Activated CD8-positive, alpha-beta memory T cell treated with anti-CD3 and anti-CD28 coated beads, Interleukin-2, amount 10 ng/mL, durations not matched to agents 7 days and 5 days (primary cell): ENCODE results near the gene SEMA3E. TPM values are rescaled to one million over a fixed set of nuclear protein-coding genes. Genes with fewer than 3 reads are reported as not detected.

Experiments used
- ATAC-seq: fragments of 150-1000 bp; cut with Tn5 transposase; one replicate; pipeline ENCODE4 v1.10.0; 2021; ENCODE audit warnings: moderate library complexity
- CTCF ChIA-PET: fragments of 350-600 bp; sonication (Branson Sonifier 250); formaldehyde crosslinking; loops from one replicate; lab custom pipeline; 2021; ENCODE audit warnings: antibody characterized with exemption; lab: Charles Lee
- DNase-seq: peaks from one replicate; pipeline ENCODE4 v3.0.0-alpha.2; 2020
- H3K27ac Mint-ChIP-seq: one replicate; pipeline ENCODE4 v1.8.0; 2021; ENCODE audit warnings: mild to moderate bottlenecking, mixed read lengths
- H3K27me3 Mint-ChIP-seq: one replicate; pipeline ENCODE4 v1.8.0; 2021; ENCODE audit warnings: mixed read lengths
- H3K36me3 Mint-ChIP-seq: one replicate; pipeline ENCODE4 v1.8.0; 2021; ENCODE audit warnings: mild to moderate bottlenecking, mixed read lengths
- H3K4me1 Mint-ChIP-seq: one replicate; pipeline ENCODE4 v1.8.0; 2021; ENCODE audit warnings: mixed read lengths
- H3K4me3 Mint-ChIP-seq: one replicate; pipeline ENCODE4 v1.8.0; 2021; ENCODE audit warnings: mild to moderate bottlenecking, moderate library complexity, mixed read lengths
- H3K9me3 Mint-ChIP-seq: one replicate; pipeline ENCODE4 v1.8.0; 2022; ENCODE audit warnings: low read depth, mixed read lengths
- total RNA-seq, 2 experiments: library from RNA; stranded (reverse); gene quantifications; one replicate each; pipeline ENCODE4 v1.2.3, GENCODE V29; 2021

The SEMA3E gene
- total RNA-seq, 2 experiments from 2014 or later, result not detected

DNA sequence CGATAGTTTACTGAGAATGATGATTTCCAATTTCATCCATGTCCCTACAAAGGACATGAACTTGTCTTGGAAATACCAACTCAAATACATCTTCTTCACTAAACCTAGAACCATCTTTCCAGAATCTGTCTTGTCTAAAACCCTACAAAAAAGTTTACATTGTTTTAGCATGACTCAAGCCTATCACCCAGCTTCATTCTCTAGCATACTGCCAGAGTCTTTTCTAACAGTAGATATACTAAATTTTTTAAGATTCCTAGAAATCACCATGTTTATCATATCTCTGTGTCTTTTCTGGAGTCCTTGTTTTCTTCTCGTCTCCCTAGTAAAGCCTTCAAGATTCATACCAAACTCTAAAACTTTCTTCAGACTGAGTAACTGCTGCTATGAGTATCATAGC is 129.7 kb downstream of the SEMA3E start:
- no peaks in the 10 kb centered on the region for H3K36me3 Mint-ChIP-seq
- CTCF ChIA-PET, result no interaction called here
- H3K4me1 Mint-ChIP-seq, result no peaks in the 10 kb centered on the region
- peaks cover 11% of the 10 kb centered on the region for H3K9me3 Mint-ChIP-seq
- DNase-seq, result no peak
- H3K27me3 Mint-ChIP-seq, result no peaks in the 10 kb centered on the region
- H3K4me3 Mint-ChIP-seq, result no peak overlapping the region
- ATAC-seq, result no peak
- H3K27ac Mint-ChIP-seq, result no peak overlapping the region

DNA sequence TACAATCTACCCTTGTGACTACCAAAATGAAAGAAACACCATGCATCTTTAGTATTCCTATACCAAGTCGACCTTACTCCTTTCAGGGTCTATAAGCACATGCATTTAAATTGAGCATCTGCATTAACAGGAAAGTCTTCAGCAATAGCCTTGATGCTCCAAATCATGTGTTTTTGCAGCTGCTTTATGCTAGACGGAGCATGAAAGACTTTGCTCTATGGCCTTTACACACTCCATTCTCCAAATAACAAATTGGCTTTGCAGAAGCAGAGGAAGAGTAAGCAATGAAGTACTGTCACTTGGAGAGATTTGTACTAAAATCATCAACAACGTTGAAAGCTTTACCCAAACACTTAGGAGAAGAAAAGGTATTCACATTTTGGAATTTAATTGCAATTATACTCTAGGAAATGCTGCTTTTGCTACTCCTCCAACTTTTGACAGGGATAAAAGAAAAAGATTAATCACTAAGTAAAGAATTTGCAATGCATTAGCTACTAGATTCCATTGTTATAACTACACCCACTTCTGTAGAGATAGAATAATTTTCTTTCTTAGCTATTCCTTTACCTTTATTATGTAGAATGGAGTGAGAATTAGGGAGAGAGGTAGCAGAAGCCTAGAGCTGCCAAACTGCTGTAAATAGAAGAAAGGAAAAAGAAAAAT is 131.8 kb downstream of the SEMA3E start:
- no peaks in the 10 kb centered on the region for H3K4me1 Mint-ChIP-seq
- peaks cover 8% of the 10 kb centered on the region for H3K9me3 Mint-ChIP-seq
- CTCF ChIA-PET, result no interaction called here
- no peak overlapping the region for H3K27ac Mint-ChIP-seq
- no peak for DNase-seq
- no peaks in the 10 kb centered on the region for H3K27me3 Mint-ChIP-seq
- no peaks in the 10 kb centered on the region for H3K36me3 Mint-ChIP-seq
- ATAC-seq, result no peak
- H3K4me3 Mint-ChIP-seq, result no peak overlapping the region

DNA sequence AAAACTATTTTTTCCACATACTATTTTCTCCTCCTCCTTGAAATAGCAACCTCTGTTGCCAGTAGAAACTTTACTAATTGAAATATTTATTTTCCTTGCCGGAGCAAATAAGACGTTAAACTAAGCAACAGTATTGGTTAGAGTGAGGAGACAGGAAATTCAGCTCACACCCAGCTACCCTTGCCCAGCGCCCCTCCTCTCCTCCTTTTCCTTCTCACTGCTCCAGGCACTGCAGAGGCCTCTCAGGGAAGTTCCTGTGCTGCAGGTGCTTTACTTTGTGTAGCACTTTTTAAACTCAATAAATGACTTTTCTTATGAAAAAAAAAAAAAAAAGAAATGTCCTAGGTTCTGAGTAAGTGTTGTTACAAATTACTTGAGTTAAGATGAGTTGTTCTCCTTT is 134.0 kb downstream of the SEMA3E start:
- ATAC-seq (no peak), DNase-seq (no peak)
- Mint-ChIP-seq H3K27ac (no peak overlapping the region), H3K9me3 (peaks cover 7% of the 10 kb centered on the region), H3K4me1 (no peaks in the 10 kb centered on the region), H3K4me3 (no peak overlapping the region), H3K36me3 (no peaks in the 10 kb centered on the region), H3K27me3 (no peaks in the 10 kb centered on the region)
- CTCF ChIA-PET, result no interaction called here

DNA sequence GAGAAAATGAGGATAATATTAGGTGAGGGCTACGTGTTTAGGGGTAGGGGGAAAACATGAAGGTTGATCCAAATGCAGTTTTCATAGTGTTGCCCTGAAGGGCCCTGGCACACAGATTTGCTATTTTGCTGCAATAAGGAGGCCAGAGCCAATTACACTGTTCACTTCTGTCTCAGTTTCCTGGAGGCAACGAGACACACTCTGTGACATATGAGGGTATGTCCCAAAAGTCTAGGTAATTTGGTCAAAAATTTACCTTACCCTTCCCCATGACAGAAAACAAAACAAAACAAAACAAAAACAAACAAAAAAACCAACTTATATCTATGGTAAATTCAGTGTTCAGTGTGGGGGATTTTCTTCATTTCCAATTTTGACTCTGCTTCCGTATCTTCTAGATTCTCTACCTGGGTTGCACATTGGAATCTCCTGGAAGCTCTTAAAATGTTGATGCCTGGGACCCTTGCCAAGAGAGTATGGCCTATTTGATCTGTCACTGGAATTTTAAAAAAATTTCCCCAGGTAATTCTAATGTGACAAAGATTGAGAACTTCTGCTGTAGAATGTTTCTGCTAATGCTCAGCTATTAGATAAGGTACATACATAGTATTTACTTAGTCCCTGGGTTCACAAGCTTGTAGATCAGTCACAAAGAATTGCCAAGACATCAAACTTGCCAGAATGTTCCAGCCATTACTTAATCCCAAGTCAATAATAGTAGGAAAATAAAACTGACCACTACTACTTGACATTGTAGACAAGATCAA is 139.5 kb downstream of the SEMA3E start:
- H3K36me3 Mint-ChIP-seq, result no peaks in the 10 kb centered on the region
- no peaks in the 10 kb centered on the region for H3K27me3 Mint-ChIP-seq
- CTCF ChIA-PET, result no interaction called here
- ATAC-seq (no peak), DNase-seq (no peak)
- no peak overlapping the region for H3K27ac Mint-ChIP-seq
- H3K4me1 Mint-ChIP-seq, result no peaks in the 10 kb centered on the region
- no peak overlapping the region for H3K4me3 Mint-ChIP-seq
- peaks cover 6% of the 10 kb centered on the region for H3K9me3 Mint-ChIP-seq

DNA sequence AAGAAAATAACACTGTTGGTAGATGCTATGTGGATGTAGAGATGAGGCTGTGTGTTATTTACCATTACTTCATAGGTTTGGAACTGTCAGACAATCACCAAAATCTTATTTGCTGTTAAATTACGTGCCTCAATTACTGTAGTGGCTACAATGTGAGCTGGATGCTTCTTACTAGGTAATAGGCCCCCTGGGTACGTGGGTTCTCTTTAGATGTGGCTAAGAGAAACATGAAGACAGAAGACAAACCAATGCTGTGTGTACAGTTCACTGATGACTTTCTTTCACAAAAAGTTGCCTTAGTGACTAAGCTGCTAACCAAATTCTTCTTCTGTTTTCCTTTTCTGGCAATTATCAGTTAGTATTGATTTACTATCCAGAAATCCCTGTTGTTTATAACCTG is 144.6 kb downstream of the SEMA3E start:
- ATAC-seq (no peak), DNase-seq (no peak)
- CTCF ChIA-PET, result no interaction called here
- Mint-ChIP-seq H3K4me1 (no peaks in the 10 kb centered on the region), H3K27ac (no peak overlapping the region), H3K9me3 (peaks cover 6% of the 10 kb centered on the region), H3K4me3 (no peak overlapping the region), H3K36me3 (no peaks in the 10 kb centered on the region), H3K27me3 (no peaks in the 10 kb centered on the region)

DNA sequence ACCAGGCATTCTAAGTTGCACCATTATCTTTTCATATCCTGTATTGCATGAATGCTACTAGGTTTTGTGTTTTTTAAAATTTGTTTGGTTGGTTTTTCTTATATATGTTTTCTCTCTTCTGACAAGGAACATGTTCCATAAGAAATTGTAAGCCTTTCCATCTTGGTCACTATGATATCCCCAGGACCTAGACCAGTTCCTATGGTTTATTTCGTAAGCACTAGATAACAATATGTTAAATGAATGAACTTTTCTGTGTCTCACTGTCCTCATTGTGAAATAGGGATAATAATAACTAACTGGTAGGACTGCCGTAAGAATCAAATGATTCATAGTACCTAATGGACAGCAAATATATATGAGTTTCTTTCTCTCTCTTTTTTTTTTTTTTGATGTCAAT is 146.3 kb downstream of the SEMA3E start:
- Mint-ChIP-seq H3K27ac (no peak overlapping the region), H3K27me3 (no peaks in the 10 kb centered on the region), H3K36me3 (no peaks in the 10 kb centered on the region), H3K4me1 (no peaks in the 10 kb centered on the region), H3K4me3 (no peak overlapping the region), H3K9me3 (peaks cover 6% of the 10 kb centered on the region)
- ATAC-seq (no peak), DNase-seq (no peak)
- CTCF ChIA-PET, result no interaction called here

DNA sequence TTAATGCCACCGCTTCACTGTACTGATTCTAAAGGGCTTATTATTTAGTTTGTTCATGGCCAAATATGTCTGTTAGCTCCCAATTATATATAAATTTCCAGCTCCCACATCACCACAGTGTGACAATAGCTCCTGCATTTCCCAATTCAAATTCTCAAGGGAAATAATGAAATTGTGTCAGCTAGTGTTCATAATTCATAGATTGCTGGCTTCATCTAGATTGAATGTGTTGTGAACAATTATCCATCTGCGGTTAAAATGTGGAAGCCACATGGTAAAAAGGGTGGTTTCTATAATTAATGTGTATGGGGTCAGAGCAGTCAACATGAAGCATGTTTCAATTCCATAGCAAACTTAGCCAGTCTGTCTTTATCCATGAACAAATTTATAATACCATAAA is 154.3 kb downstream of the SEMA3E start:
- Mint-ChIP-seq H3K4me1 (no peaks in the 10 kb centered on the region), H3K36me3 (no peaks in the 10 kb centered on the region), H3K9me3 (peaks cover 2% of the 10 kb centered on the region), H3K27ac (no peak overlapping the region), H3K27me3 (no peaks in the 10 kb centered on the region), H3K4me3 (no peak overlapping the region)
- ATAC-seq (no peak), DNase-seq (no peak)
- CTCF ChIA-PET, result no interaction called here

DNA sequence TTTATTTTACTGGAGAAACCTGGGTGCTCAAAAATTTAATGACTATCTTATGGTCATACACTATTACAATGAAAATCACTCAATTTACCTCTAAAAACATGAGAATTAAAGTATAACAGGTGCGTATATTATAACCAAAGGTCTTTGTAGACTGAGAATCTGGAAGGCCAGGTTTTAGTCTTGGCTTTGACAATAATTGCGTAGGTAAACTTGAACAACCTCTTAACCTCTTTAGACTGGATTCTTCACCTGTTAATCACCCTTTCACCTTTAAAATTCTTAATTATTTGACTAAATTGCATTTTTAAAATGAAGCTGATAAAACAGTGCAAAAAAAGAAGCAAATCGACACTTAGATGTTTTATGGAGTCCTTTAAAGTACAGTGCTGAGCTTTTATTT is 156.1 kb downstream of the SEMA3E start:
- ATAC-seq (no peak), DNase-seq (no peak)
- no peaks in the 10 kb centered on the region for H3K27me3 Mint-ChIP-seq
- no peak overlapping the region for H3K4me3 Mint-ChIP-seq
- H3K36me3 Mint-ChIP-seq, result no peaks in the 10 kb centered on the region
- no peaks in the 10 kb centered on the region for H3K4me1 Mint-ChIP-seq
- peaks cover 2% of the 10 kb centered on the region for H3K9me3 Mint-ChIP-seq
- CTCF ChIA-PET, result no interaction called here
- no peak overlapping the region for H3K27ac Mint-ChIP-seq

DNA sequence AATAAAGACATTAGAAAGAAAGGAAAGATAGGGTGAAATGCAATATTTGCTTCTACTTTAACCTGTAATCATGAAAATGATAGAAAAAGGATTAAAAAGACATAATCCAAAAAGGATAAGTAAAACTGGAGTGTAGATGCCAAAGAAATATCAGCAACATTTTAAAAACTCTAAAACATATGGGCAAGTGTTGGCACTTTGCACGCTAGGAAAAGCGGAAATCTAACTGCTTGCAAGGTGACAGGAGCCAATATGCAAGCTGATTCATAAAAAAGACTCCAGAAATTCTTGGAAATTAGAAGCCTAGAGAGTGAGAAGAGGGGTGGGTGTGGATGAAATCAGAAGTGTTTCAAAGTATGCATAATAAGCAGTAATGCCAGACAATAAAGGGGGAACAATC is 161.1 kb downstream of the SEMA3E start:
- peaks cover 6% of the 10 kb centered on the region for H3K9me3 Mint-ChIP-seq
- CTCF ChIA-PET, result no interaction called here
- no peaks in the 10 kb centered on the region for H3K27me3 Mint-ChIP-seq
- DNase-seq (no peak), ATAC-seq (no peak)
- H3K4me3 Mint-ChIP-seq, result no peak overlapping the region
- H3K4me1 Mint-ChIP-seq, result no peaks in the 10 kb centered on the region
- no peak overlapping the region for H3K27ac Mint-ChIP-seq
- H3K36me3 Mint-ChIP-seq, result no peaks in the 10 kb centered on the region

DNA sequence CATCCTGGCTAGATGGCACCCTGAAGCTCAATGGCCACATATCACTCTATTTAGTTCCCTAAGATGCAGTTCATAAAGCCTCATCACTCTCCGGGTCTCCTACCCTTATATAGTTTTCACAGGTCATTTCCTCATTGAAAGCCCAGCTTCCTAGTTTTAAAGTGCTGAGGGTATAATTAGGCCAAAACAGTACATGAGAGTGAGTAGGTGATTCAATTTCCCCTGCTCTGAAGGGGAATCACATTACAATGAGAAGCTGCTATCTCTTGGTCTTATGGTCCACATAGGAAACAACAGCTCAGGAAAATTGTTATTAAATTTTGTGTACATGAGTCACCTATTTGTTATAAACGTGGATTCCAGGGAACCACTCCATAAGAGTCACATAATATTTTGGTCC is 162.0 kb downstream of the SEMA3E start:
- CTCF ChIA-PET, result no interaction called here
- DNase-seq (no peak), ATAC-seq (no peak)
- Mint-ChIP-seq H3K4me1 (no peaks in the 10 kb centered on the region), H3K36me3 (no peaks in the 10 kb centered on the region), H3K27ac (no peak overlapping the region), H3K27me3 (no peaks in the 10 kb centered on the region), H3K4me3 (no peak overlapping the region), H3K9me3 (peaks cover 7% of the 10 kb centered on the region)

DNA sequence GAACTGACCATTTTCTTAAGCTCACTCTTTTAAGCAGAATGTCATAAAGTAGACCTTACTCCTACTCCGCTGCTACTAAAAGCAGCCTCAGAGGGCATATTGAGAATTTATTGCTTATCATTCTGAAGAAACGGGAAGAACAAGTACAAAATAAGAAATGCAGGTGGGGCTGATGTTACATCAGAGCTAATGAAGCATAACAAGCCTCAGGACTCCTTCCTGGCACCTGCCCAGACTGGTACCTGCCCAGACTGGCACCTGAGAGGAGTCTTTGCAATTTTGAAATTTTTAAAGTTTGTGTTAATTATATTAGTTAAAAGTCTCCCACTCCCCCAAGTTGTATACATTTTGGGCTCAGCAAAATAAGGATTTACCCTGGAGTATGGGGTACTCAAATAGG is 162.4 kb downstream of the SEMA3E start:
- Mint-ChIP-seq H3K36me3 (no peaks in the 10 kb centered on the region), H3K27me3 (no peaks in the 10 kb centered on the region), H3K27ac (no peak overlapping the region), H3K9me3 (peaks cover 7% of the 10 kb centered on the region), H3K4me3 (no peak overlapping the region), H3K4me1 (no peaks in the 10 kb centered on the region)
- no peak for DNase-seq
- CTCF ChIA-PET, result no interaction called here
- ATAC-seq, result no peak

DNA sequence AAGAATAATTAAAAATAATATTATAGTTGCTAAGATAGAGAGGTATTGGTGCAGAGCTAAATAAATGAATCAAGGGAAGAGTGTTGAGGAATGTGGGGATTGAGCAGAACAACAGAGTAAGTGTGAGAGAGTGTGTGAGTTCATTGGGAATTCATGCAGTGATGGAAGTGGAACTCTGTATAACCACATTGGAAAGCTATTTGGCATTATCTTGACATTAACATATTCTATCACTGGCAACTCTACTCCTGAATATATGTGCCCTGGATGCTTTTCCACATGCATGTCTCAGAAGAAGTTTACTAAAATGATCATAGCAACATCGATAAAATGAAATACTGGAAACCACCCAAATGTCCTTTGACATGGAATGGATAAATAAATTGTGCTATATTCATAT is 164.1 kb downstream of the SEMA3E start:
- CTCF ChIA-PET, result no interaction called here
- ATAC-seq, result no peak
- H3K27ac Mint-ChIP-seq, result no peak overlapping the region
- H3K9me3 Mint-ChIP-seq, result peaks cover 7% of the 10 kb centered on the region
- no peaks in the 10 kb centered on the region for H3K27me3 Mint-ChIP-seq
- DNase-seq, result no peak
- no peaks in the 10 kb centered on the region for H3K36me3 Mint-ChIP-seq
- H3K4me1 Mint-ChIP-seq, result no peaks in the 10 kb centered on the region
- no peak overlapping the region for H3K4me3 Mint-ChIP-seq

DNA sequence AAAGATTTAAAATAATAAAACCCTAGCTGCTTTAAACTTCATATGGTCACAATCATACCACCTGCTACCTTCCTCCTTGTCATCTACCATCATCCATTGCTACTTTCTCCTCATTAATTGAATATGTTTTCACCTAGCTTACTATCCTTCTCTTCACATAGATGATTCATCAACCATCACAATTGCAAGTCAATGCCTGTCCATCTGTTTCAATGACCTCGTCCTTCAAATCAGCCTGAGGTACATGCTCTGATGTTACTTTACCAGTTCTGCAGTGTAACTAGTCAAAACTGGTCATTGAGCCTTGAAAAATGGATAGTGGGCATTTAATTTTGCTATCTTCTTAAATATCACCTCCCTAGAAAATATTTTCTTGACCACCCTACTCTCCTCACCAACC is 164.7 kb downstream of the SEMA3E start:
- no peak for DNase-seq
- no peak overlapping the region for H3K27ac Mint-ChIP-seq
- ATAC-seq, result no peak
- CTCF ChIA-PET, result no interaction called here
- H3K36me3 Mint-ChIP-seq, result no peaks in the 10 kb centered on the region
- no peak overlapping the region for H3K4me3 Mint-ChIP-seq
- H3K9me3 Mint-ChIP-seq, result peaks cover 7% of the 10 kb centered on the region
- no peaks in the 10 kb centered on the region for H3K4me1 Mint-ChIP-seq
- no peaks in the 10 kb centered on the region for H3K27me3 Mint-ChIP-seq

DNA sequence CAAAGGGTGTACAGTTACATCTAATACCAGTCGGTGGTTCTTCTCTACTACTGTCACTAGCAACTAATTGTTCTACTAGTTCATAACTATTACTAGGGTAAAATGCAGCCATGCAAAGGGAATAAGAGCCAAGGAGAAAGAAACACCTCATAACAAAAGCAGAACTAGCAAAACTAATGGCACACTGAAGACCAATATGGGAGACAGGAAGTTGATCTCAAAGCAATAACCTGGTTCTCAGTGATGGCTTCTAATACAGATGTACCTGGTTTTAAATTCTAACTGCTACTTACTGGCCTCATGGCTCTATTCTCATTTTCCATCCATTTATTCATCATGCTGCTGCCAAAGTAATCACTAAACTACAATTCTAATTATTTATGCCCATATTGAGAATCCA is 170.3 kb downstream of the SEMA3E start:
- Mint-ChIP-seq H3K4me1 (no peaks in the 10 kb centered on the region), H3K27me3 (no peaks in the 10 kb centered on the region), H3K9me3 (peaks cover 4% of the 10 kb centered on the region), H3K4me3 (no peak overlapping the region), H3K36me3 (no peaks in the 10 kb centered on the region), H3K27ac (no peak overlapping the region)
- CTCF ChIA-PET, result no interaction called here
- DNase-seq, result no peak
- no peak for ATAC-seq
